Measurements from ENCODE around the gene FAM216A.

DNA sequence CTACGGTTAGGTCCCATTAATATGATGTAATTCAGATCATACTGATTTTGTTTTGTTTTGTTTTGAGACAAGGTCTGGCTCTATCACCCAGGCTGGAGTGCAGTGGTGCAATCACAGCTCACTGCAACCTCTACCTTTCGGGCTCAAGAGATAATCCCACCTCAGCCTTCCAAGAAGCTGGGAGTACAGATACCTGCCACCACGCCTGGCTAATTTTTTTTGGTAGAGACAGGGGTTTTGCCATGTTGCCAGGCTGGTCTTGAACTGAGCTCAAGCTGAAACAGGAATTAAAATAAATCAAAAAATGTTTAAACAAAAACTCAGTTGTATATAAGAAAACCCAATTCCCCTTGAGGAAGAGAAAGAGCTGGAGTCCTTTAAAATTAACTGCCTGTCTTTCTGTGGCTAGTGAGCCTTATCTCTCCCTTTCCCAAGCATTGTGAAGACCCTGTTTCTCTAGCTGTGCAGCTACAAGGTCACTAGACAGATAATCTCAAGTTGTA, 47.4 kb upstream of the FAM216A start:
- TF ChIP-seq POLR2A (IDR thresholded peaks at IDR 0.05): no peak
- TF ChIP-seq, protein P1, sequence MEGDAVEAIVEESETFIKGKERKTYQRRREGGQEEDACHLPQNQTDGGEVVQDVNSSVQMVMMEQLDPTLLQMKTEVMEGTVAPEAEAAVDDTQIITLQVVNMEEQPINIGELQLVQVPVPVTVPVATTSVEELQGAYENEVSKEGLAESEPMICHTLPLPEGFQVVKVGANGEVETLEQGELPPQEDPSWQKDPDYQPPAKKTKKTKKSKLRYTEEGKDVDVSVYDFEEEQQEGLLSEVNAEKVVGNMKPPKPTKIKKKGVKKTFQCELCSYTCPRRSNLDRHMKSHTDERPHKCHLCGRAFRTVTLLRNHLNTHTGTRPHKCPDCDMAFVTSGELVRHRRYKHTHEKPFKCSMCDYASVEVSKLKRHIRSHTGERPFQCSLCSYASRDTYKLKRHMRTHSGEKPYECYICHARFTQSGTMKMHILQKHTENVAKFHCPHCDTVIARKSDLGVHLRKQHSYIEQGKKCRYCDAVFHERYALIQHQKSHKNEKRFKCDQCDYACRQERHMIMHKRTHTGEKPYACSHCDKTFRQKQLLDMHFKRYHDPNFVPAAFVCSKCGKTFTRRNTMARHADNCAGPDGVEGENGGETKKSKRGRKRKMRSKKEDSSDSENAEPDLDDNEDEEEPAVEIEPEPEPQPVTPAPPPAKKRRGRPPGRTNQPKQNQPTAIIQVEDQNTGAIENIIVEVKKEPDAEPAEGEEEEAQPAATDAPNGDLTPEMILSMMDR (IDR thresholded peaks at IDR 0.05): no peak

Measured in adrenal gland (tissue), 5 donors.